Endothelial cell (in vitro differentiated cells): ENCODE measurements around the gene BASP1. TPM values are rescaled to one million over a fixed set of nuclear protein-coding genes. Genes with fewer than 3 reads are reported as not detected.

Experiments used
- DNase-seq: peaks from one replicate; pipeline ENCODE4 v3.0.0; 2021; ENCODE audit warnings: low spot score
- H3K27ac Mint-ChIP-seq: one replicate; pipeline ENCODE4 v1.8.0; 2021; ENCODE audit warnings: mixed read lengths, inconsistent platforms; ENCODE audit not compliant: unreplicated experiment
- H3K27me3 Mint-ChIP-seq: one replicate; pipeline ENCODE4 v1.8.0; 2021; ENCODE audit warnings: mild to moderate bottlenecking, moderate library complexity, mixed read lengths, inconsistent platforms; ENCODE audit not compliant: unreplicated experiment
- H3K36me3 Mint-ChIP-seq: one replicate; pipeline ENCODE4 v1.8.0; 2021; ENCODE audit warnings: mild to moderate bottlenecking, low read depth, mixed read lengths, inconsistent platforms; ENCODE audit not compliant: unreplicated experiment
- H3K4me1 Mint-ChIP-seq: one replicate; pipeline ENCODE4 v1.8.0; 2021; ENCODE audit warnings: mild to moderate bottlenecking, mixed read lengths, inconsistent platforms; ENCODE audit not compliant: unreplicated experiment
- H3K4me3 Mint-ChIP-seq: one replicate; pipeline ENCODE4 v1.8.0; 2021; ENCODE audit warnings: mild to moderate bottlenecking, mixed read lengths, inconsistent platforms; ENCODE audit not compliant: unreplicated experiment
- H3K9me3 Mint-ChIP-seq: one replicate; pipeline ENCODE4 v1.8.0; 2021; ENCODE audit warnings: mixed read lengths, inconsistent platforms; ENCODE audit not compliant: unreplicated experiment
- CTCF ChIP-seq: fragments of 200-600 bp; sonication (generic); IDR thresholded peaks from one replicate; pipeline ENCODE4 v1.5.0; 2021; ENCODE audit warnings: antibody characterized with exemption; ENCODE audit not compliant: unreplicated experiment
- total RNA-seq: library from RNA; stranded (reverse); fragmentation: NEBNext Ultra II Directional; extraction: Animal tissue kit (Norgen Biotek cat#: 25700); gene quantifications from one replicate; pipeline ENCODE4 v1.2.1, GENCODE V29; 2021; ENCODE audit not compliant: unreplicated experiment

Gene BASP1
- total RNA-seq, 1 donor from 2014 or later = 95.2 TPM

- no peak for TF ChIP-seq CTCF
- no peak overlapping the region for H3K27ac Mint-ChIP-seq
- peaks cover 7% of the 10 kb centered on the region for H3K36me3 Mint-ChIP-seq
- DNase-seq = no peak
- no peaks in the 10 kb centered on the region for H3K9me3 Mint-ChIP-seq
- no peak overlapping the region for H3K4me3 Mint-ChIP-seq
- peaks cover 34% of the 10 kb centered on the region for H3K4me1 Mint-ChIP-seq
- no peaks in the 10 kb centered on the region for H3K27me3 Mint-ChIP-seq
Measured at GRCh38 chr5:17225520-17225919, 8.1 kb downstream of the BASP1 start.

- DNase-seq = no peak
- Mint-ChIP-seq H3K9me3 (no peaks in the 10 kb centered on the region), H3K4me1 (peaks cover 32% of the 10 kb centered on the region), H3K36me3 (peaks cover 15% of the 10 kb centered on the region), H3K27ac (peak overlapping the region; percentile 72), H3K27me3 (peaks cover 3% of the 10 kb centered on the region), H3K4me3 (no peak overlapping the region)
- no peak for TF ChIP-seq CTCF
Measured at GRCh38 chr5:17227868-17228267, 10.4 kb downstream of the BASP1 start.

GRCh38 chr5:17228821-17229291 lies 11.4 kb downstream of the BASP1 start:
- H3K27ac Mint-ChIP-seq = peak overlapping the region; percentile 72
- H3K9me3 Mint-ChIP-seq = no peaks in the 10 kb centered on the region
- no peak for DNase-seq
- peaks cover 32% of the 10 kb centered on the region for H3K4me1 Mint-ChIP-seq
- H3K27me3 Mint-ChIP-seq = peaks cover 3% of the 10 kb centered on the region
- H3K4me3 Mint-ChIP-seq = no peak overlapping the region
- peaks cover 15% of the 10 kb centered on the region for H3K36me3 Mint-ChIP-seq
- TF ChIP-seq CTCF = no peak

- TF ChIP-seq CTCF = no peak
- no peak for DNase-seq
- Mint-ChIP-seq H3K27ac (peak overlapping the region; percentile 72), H3K36me3 (peaks cover 15% of the 10 kb centered on the region), H3K27me3 (peaks cover 3% of the 10 kb centered on the region), H3K9me3 (no peaks in the 10 kb centered on the region), H3K4me3 (no peak overlapping the region), H3K4me1 (peaks cover 32% of the 10 kb centered on the region)
Measured at GRCh38 chr5:17229313-17229712, 11.9 kb downstream of the BASP1 start.

GRCh38 chr5:17230191-17230590 lies 12.8 kb downstream of the BASP1 start:
- Mint-ChIP-seq H3K4me3 (no peak overlapping the region), H3K9me3 (no peaks in the 10 kb centered on the region), H3K36me3 (peaks cover 15% of the 10 kb centered on the region), H3K27me3 (peaks cover 3% of the 10 kb centered on the region), H3K4me1 (peaks cover 32% of the 10 kb centered on the region), H3K27ac (no peak overlapping the region)
- DNase-seq = no peak
- TF ChIP-seq CTCF = no peak
